B cell (primary cell): Measurements from ENCODE around the gene METTL25. TPM values are rescaled to one million over a fixed set of nuclear protein-coding genes. Genes with fewer than 3 reads are reported as not detected.

ENCODE experiments used
- ATAC-seq: fragments of 200-7000 bp; cut with Tn5 transposase; one replicate; pipeline ENCODE4 v1.10.0; 2021; ENCODE audit warnings: low read depth, mild to moderate bottlenecking, moderate number of reproducible peaks, moderate library complexity
- CTCF ChIA-PET: fragments of 350-600 bp; sonication (Branson Sonifier 250); formaldehyde crosslinking; loops from one replicate; lab custom pipeline; 2021; ENCODE audit warnings: antibody characterized with exemption, inconsistent platforms; lab: Charles Lee
- POLR2A ChIA-PET: fragments of 350-600 bp; sonication (Branson Sonifier 250); formaldehyde crosslinking; loops from one replicate; lab custom pipeline; 2021; ENCODE audit warnings: antibody characterized with exemption; lab: Charles Lee
- DNase-seq: peaks from one replicate; pipeline ENCODE4 v3.0.0; 2013
- H2AFZ ChIP-seq: 2 replicates; pipeline ENCODE4 v1.6.1; 2012; ENCODE audit warnings: mild to moderate bottlenecking, low read depth, low read length; ENCODE audit not compliant: insufficient read depth, poor library complexity, severe bottlenecking
- H3K27ac ChIP-seq, 2 donors: 1 replicate in 1 of 2; 2 replicates in 1 of 2; pipeline ENCODE4 v1.5.1; 2012 to 2013; ENCODE audit warnings: low read length in 2 of 2, mild to moderate bottlenecking in 2 of 2, moderate library complexity in 1 of 2
- H3K27me3 ChIP-seq, 4 experiments: fragments of 200-600 bp in 1 of 4; sonication (generic) in 1 of 4; replicated peaks in 1 of 4; 1 replicate in 2 of 4; 2 replicates in 2 of 4; pipeline versions ENCODE4 v1.6.1 to v1.7.0; 2013 to 2016; ENCODE audit warnings: low read length in 3 of 4, mild to moderate bottlenecking in 2 of 4, mixed read lengths in 1 of 4, moderate library complexity in 1 of 4; ENCODE audit not compliant: insufficient read depth in 4 of 4, control insufficient read depth in 3 of 4; ENCODE audit errors: control extremely low read depth in 1 of 4
- H3K36me3 ChIP-seq, 2 experiments: replicated peaks in 1 of 2; 1 replicate in 1 of 2; 2 replicates in 1 of 2; pipeline versions ENCODE4 v1.6.1 to v1.7.1; 2013; ENCODE audit warnings: low read length in 1 of 2; ENCODE audit not compliant: insufficient read depth in 2 of 2, control insufficient read depth in 1 of 2; ENCODE audit errors: control extremely low read depth in 1 of 2, extremely low read depth in 1 of 2
- H3K4me1 ChIP-seq, 2 donors: fragments of 200-600 bp in 1 of 2; sonication (generic) in 1 of 2; 1 replicate in 1 of 2; 2 replicates in 1 of 2; pipeline versions ENCODE4 v1.5.1 to v1.6.1; 2013 to 2017; ENCODE audit warnings: low read length in 2 of 2; ENCODE audit not compliant: control insufficient read depth in 2 of 2, insufficient read depth in 2 of 2
- H3K4me2 ChIP-seq: replicated peaks from 2 replicates; pipeline ENCODE3; 2012; ENCODE audit warnings: mild to moderate bottlenecking, low read depth, low read length; ENCODE audit not compliant: poor library complexity, severe bottlenecking
- H3K4me3 ChIP-seq, 5 experiments: fragments of 200-600 bp in 1 of 5; sonication (generic) in 1 of 5; 1 replicate in 3 of 5; 2 replicates in 2 of 5; pipeline versions ENCODE4 v1.5.1 to v1.7.0; 2011 to 2016; ENCODE audit warnings: low read length in 4 of 5, mild to moderate bottlenecking in 4 of 5, low read depth in 2 of 5, control low read depth in 1 of 5, moderate library complexity in 1 of 5; ENCODE audit not compliant: insufficient read depth in 1 of 5; ENCODE audit errors: control extremely low read depth in 1 of 5, extremely low read depth in 1 of 5
- H3K79me2 ChIP-seq: fragments of 200-600 bp; sonication (generic); one replicate; pipeline ENCODE4 v1.6.0; 2016; ENCODE audit warnings: low read length; ENCODE audit not compliant: control insufficient read depth, insufficient read depth
- H3K9ac ChIP-seq: fragments of 200-600 bp; sonication (generic); 2 replicates; pipeline ENCODE4 v1.6.1; 2017; ENCODE audit warnings: mild to moderate bottlenecking, low read length, moderate library complexity
- H3K9me3 ChIP-seq, 3 donors: one replicate each; pipeline versions ENCODE4 v1.6.1 to v1.7.1; 2013; ENCODE audit warnings: low read length in 2 of 3; ENCODE audit not compliant: control insufficient read depth in 2 of 3, insufficient read depth in 1 of 3; ENCODE audit errors: control extremely low read depth in 1 of 3
- H4K20me1 ChIP-seq: 2 replicates; pipeline ENCODE4 v1.6.0; 2012; ENCODE audit warnings: mild to moderate bottlenecking, low read length; ENCODE audit not compliant: insufficient read depth, control insufficient read depth, poor library complexity, severe bottlenecking
- H3K27ac Mint-ChIP-seq: one replicate; pipeline ENCODE4 v1.8.0; 2021; ENCODE audit warnings: mixed read lengths
- H3K27me3 Mint-ChIP-seq: one replicate; pipeline ENCODE4 v1.8.0; 2021; ENCODE audit warnings: mixed read lengths
- H3K4me1 Mint-ChIP-seq: one replicate; pipeline ENCODE4 v1.8.0; 2021; ENCODE audit warnings: mixed read lengths
- H3K4me3 Mint-ChIP-seq: one replicate; pipeline ENCODE4 v1.8.0; 2021; ENCODE audit warnings: mixed read lengths
- H3K9me3 Mint-ChIP-seq: one replicate; pipeline ENCODE4 v1.8.0; 2022; ENCODE audit warnings: mixed read lengths; ENCODE audit not compliant: insufficient read depth
- EZH2 ChIP-seq: IDR thresholded peaks from 2 replicates; pipeline ENCODE4 v1.6.1; 2012; ENCODE audit warnings: borderline replicate concordance, low read depth, mild to moderate bottlenecking, moderate library complexity, low read length; ENCODE audit not compliant: insufficient read depth, poor library complexity, severe bottlenecking
- WGBS: methylation state at CpG from one replicate; pipeline ENCODE4 v1.1.5; 2013; ENCODE audit warnings: missing lambda C conversion rate; ENCODE audit not compliant: insufficient coverage; 5-methylcytosine and 5-hydroxymethylcytosine counted together
- intact Hi-C: fragments of 100-400 bp; cut with micrococcal nuclease; formaldehyde crosslinking; loops from one replicate; pipeline ENCODE4 v1.10.0; 2022
- polyA plus RNA-seq: library from polyadenylated mRNA; depleted of rRNA; stranded (reverse); fragments of >200 nt; gene quantifications from 2 replicates; pipeline ENCODE4 v1.2.3, GENCODE V29; 2012
- total RNA-seq, 2 donors: library from RNA; stranded (reverse); fragments of 120-200 nt in 1 of 2; gene quantifications; 1 replicate in 1 of 2; 2 replicates in 1 of 2; pipeline versions ENCODE4 v1.2.3 to v1.2.4, GENCODE V29; 2013 to 2022
- TF ChIP-seq, protein P1 (sequence below): fragments of 200-600 bp; IDR thresholded peaks from one replicate; pipeline ENCODE4 v1.8.0; 2022; ENCODE audit warnings: antibody characterized with exemption, mild to moderate bottlenecking

The METTL25 gene
- total and polyA plus RNA-seq, 2 donors (not counting 1 experiment from before 2014, with no cell fraction given) = 5.4 to 24.1 TPM

DNA sequence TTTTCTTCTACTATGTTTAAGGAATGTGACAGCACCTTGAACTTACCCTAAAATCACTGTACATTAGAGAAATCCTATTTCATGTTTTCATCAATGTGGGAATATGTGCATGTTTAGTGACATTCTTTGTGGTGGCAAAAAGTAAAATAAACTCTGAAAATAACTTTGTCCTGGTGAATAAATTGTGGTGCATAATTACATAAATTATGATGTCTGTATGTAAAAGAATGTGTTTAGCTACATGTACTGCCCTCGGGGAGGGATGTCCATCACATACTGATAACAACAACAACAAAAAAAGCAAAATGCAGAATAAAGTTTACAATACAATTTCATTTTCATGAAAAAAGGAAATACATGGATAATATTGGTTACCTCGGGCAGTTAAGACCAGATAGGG lies 157.3 kb downstream of the METTL25 start:
- TF ChIP-seq, protein P1, sequence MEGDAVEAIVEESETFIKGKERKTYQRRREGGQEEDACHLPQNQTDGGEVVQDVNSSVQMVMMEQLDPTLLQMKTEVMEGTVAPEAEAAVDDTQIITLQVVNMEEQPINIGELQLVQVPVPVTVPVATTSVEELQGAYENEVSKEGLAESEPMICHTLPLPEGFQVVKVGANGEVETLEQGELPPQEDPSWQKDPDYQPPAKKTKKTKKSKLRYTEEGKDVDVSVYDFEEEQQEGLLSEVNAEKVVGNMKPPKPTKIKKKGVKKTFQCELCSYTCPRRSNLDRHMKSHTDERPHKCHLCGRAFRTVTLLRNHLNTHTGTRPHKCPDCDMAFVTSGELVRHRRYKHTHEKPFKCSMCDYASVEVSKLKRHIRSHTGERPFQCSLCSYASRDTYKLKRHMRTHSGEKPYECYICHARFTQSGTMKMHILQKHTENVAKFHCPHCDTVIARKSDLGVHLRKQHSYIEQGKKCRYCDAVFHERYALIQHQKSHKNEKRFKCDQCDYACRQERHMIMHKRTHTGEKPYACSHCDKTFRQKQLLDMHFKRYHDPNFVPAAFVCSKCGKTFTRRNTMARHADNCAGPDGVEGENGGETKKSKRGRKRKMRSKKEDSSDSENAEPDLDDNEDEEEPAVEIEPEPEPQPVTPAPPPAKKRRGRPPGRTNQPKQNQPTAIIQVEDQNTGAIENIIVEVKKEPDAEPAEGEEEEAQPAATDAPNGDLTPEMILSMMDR = no peak
- TF ChIP-seq EZH2 = no peak
- Mint-ChIP-seq H3K27me3 (no peaks in the 10 kb centered on the region), H3K4me1 (no peaks in the 10 kb centered on the region), H3K4me3 (no peak overlapping the region), H3K27ac (no peak overlapping the region), H3K9me3 (no peaks in the 10 kb centered on the region)
- Histone ChIP-seq H3K27ac (no peak overlapping the region), H3K36me3 (no peaks in the 10 kb centered on the region), H2AFZ (no peak overlapping the region), H3K9me3 (no peaks in the 10 kb centered on the region), H3K4me1 (no peaks in the 10 kb centered on the region), H3K4me2 (no peak overlapping the region), H3K79me2 (no peaks in the 10 kb centered on the region), H3K4me3 (no peak overlapping the region), H4K20me1 (no peaks in the 10 kb centered on the region), H3K27me3 (no peaks in the 10 kb centered on the region), H3K9ac (no peak overlapping the region)
- intact Hi-C loops = no loop called here
- ATAC-seq (no peak), DNase-seq (no peak)
- ChIA-PET CTCF (no interaction called here), POLR2A (no interaction called here)
- no CpG with 5 or more reads among the region's 2 CpGs for WGBS

- ChIA-PET POLR2A (no interaction called here), CTCF (no interaction called here)
- no peaks in the 10 kb centered on the region for H3K27me3 ChIP-seq
- H3K4me2 ChIP-seq = no peak overlapping the region
- Mint-ChIP-seq H3K4me3 (no peak overlapping the region), H3K27ac (no peak overlapping the region), H3K4me1 (no peaks in the 10 kb centered on the region), H3K27me3 (no peaks in the 10 kb centered on the region), H3K9me3 (no peaks in the 10 kb centered on the region)
- no peaks in the 10 kb centered on the region for H3K79me2 ChIP-seq
- no peak for DNase-seq
- TF ChIP-seq, protein P1 = no peak
- TF ChIP-seq EZH2 = no peak
- ATAC-seq = no peak
- no peaks in the 10 kb centered on the region for H4K20me1 ChIP-seq
- no peak overlapping the region for H3K9ac ChIP-seq
- H3K27ac ChIP-seq = no peak overlapping the region
- H3K4me3 ChIP-seq = no peak overlapping the region
- no peak overlapping the region for H2AFZ ChIP-seq
- no peaks in the 10 kb centered on the region for H3K9me3 ChIP-seq
- no peaks in the 10 kb centered on the region for H3K36me3 ChIP-seq
- intact Hi-C loops = no loop called here
- H3K4me1 ChIP-seq = no peaks in the 10 kb centered on the region
Measured at GRCh38 chr12:82517027-82517426, 158.7 kb downstream of the METTL25 start.
